Endothelial cell of umbilical vein (primary cell): ENCODE measurements around the gene NDFIP1. TPM values are rescaled to one million over a fixed set of nuclear protein-coding genes. Genes with fewer than 3 reads are reported as not detected.

Source experiments
- BruUV-seq: library from RNA; stranded (reverse); fragments of 400-500 nt; replicated peaks from 2 replicates; lab custom pipeline; 2021; lab: Mats Ljungman, UMichigan
- CTCF ChIA-PET: fragments of 300-600, 350-600 bp; sonication (Branson Sonifier 250); formaldehyde crosslinking; loops from one replicate; lab custom pipeline; 2021; ENCODE audit warnings: antibody characterized with exemption, inconsistent platforms; lab: Charles Lee
- POLR2A ChIA-PET: fragments of 300-600, 350-600 bp; sonication (Branson Sonifier 250); formaldehyde crosslinking; loops from one replicate; lab custom pipeline; 2021; ENCODE audit warnings: antibody characterized with exemption, inconsistent platforms; lab: Charles Lee
- DNase-seq: peaks from one replicate; pipeline ENCODE4 v3.0.0-alpha.2; 2011; ENCODE audit warnings: low read depth, low spot score
- FAIRE-seq: peaks from 2 replicates; lab custom pipeline; 2011; peaks lifted over from hg19 to GRCh38; lab: Jason Lieb, UNC
- H2AFZ ChIP-seq: 2 replicates; pipeline ENCODE4 v1.6.0; 2012; ENCODE audit warnings: low read depth, low read length, control low read depth, inconsistent platforms
- H3K27ac ChIP-seq: 2 replicates; pipeline ENCODE4 v1.5.1; 2011; ENCODE audit warnings: low read depth, mild to moderate bottlenecking, control low read depth, low read length, moderate library complexity; ENCODE audit not compliant: insufficient read depth
- H3K27me3 ChIP-seq, 2 experiments: 2 replicates each; pipeline versions ENCODE4 v1.6.0 to v1.6.1; 2011; ENCODE audit warnings: low read length in 2 of 2, mixed read lengths in 1 of 2; ENCODE audit not compliant: control insufficient read depth in 2 of 2, insufficient read depth in 2 of 2
- H3K36me3 ChIP-seq, 2 experiments: 2 replicates in 1 of 2; 3 replicates in 1 of 2; pipeline ENCODE4 v1.5.1; 2011; ENCODE audit warnings: low read length in 2 of 2, mild to moderate bottlenecking in 1 of 2, moderate library complexity in 1 of 2; ENCODE audit not compliant: control insufficient read depth in 2 of 2, insufficient read depth in 2 of 2; ENCODE audit errors: extremely low read depth in 1 of 2
- H3K4me1 ChIP-seq: 3 replicates; pipeline ENCODE4 v1.5.1; 2011; ENCODE audit warnings: mild to moderate bottlenecking, low read length; ENCODE audit not compliant: control insufficient read depth, insufficient read depth; ENCODE audit errors: extremely low read depth
- H3K4me2 ChIP-seq: 2 replicates; pipeline ENCODE4 v1.6.1; 2011; ENCODE audit warnings: low read length, control low read depth, mixed read lengths; ENCODE audit not compliant: insufficient read depth
- H3K4me3 ChIP-seq, 3 experiments: fragments of 200-600 bp in 1 of 3; sonication (generic), shearing (Covaris generic) in 1 of 3; replicated peaks in 1 of 3; 2 replicates each; pipeline ENCODE4 v1.5.1; 2011 to 2016; ENCODE audit warnings: control low read depth in 3 of 3, low read length in 3 of 3, mild to moderate bottlenecking in 2 of 3, inconsistent platforms in 1 of 3, low read depth in 1 of 3, moderate library complexity in 1 of 3; ENCODE audit not compliant: insufficient read depth in 1 of 3
- H3K79me2 ChIP-seq: 2 replicates; pipeline ENCODE4 v1.6.0; 2012; ENCODE audit warnings: low read length, inconsistent platforms; ENCODE audit not compliant: control insufficient read depth, insufficient read depth
- H3K9ac ChIP-seq: replicated peaks from 2 replicates; pipeline ENCODE3; 2011; ENCODE audit warnings: low read length, control low read depth; ENCODE audit not compliant: insufficient read depth; ENCODE audit errors: extremely low read depth
- H3K9me1 ChIP-seq: replicated peaks from 3 replicates; pipeline ENCODE4 v1.6.0; 2011; ENCODE audit warnings: mild to moderate bottlenecking, low read length; ENCODE audit not compliant: control insufficient read depth, insufficient read depth; ENCODE audit errors: extremely low read depth
- H3K9me3 ChIP-seq: replicated peaks from 2 replicates; pipeline ENCODE4 v1.5.1; 2012; ENCODE audit warnings: low read length, inconsistent platforms; ENCODE audit not compliant: control insufficient read depth, insufficient read depth
- H4K20me1 ChIP-seq: replicated peaks from 2 replicates; pipeline ENCODE3; 2011; ENCODE audit warnings: mild to moderate bottlenecking, low read length; ENCODE audit not compliant: control insufficient read depth, insufficient read depth; ENCODE audit errors: extremely low read depth
- CTCF ChIP-seq, 2 donors: IDR thresholded peaks; 1 replicate in 1 of 2; 2 replicates in 1 of 2; pipeline ENCODE4 v1.5.1; 2011; ENCODE audit warnings: low read length in 2 of 2, mild to moderate bottlenecking in 2 of 2, moderate library complexity in 2 of 2, control low read depth in 1 of 2, inconsistent platforms in 1 of 2, low read depth in 1 of 2; ENCODE audit not compliant: insufficient read depth in 1 of 2; ENCODE audit errors: extremely low read depth in 1 of 2
- EZH2 ChIP-seq: IDR thresholded peaks from 2 replicates; pipeline ENCODE4 v1.6.1; 2012; ENCODE audit warnings: borderline replicate concordance, low read depth, mild to moderate bottlenecking, moderate library complexity, low read length, inconsistent platforms; ENCODE audit not compliant: severe bottlenecking
- FOS ChIP-seq: IDR thresholded peaks from 2 replicates; pipeline ENCODE4 v1.6.1; 2011; ENCODE audit warnings: mild to moderate bottlenecking, low read length, moderate library complexity, borderline replicate concordance; ENCODE audit not compliant: insufficient read depth
- GATA2 ChIP-seq: IDR thresholded peaks from 2 replicates; pipeline ENCODE4 v1.7.0; 2011; ENCODE audit warnings: low read depth, mild to moderate bottlenecking, moderate library complexity, mixed read lengths, low read length; ENCODE audit not compliant: insufficient read length, insufficient read depth
- JUN ChIP-seq: IDR thresholded peaks from 2 replicates; pipeline ENCODE4 v1.6.1; 2011; ENCODE audit warnings: borderline replicate concordance, low read depth; ENCODE audit not compliant: insufficient read length, insufficient read depth
- MAX ChIP-seq: IDR thresholded peaks from 2 replicates; pipeline ENCODE4 v1.6.1; 2011; ENCODE audit not compliant: insufficient read depth, insufficient read length
- MYC ChIP-seq: IDR thresholded peaks from one replicate; pipeline ENCODE4 v1.6.1; 2011; ENCODE audit warnings: mild to moderate bottlenecking, low read depth, low read length
- POLR2A ChIP-seq: IDR thresholded peaks from 2 replicates; pipeline ENCODE4 v1.6.1; 2012; ENCODE audit warnings: low read depth, mild to moderate bottlenecking, control low read depth, low read length
- POLR2AphosphoS5 ChIP-seq: IDR thresholded peaks from 2 replicates; pipeline ENCODE4 v1.6.1; 2012; ENCODE audit warnings: low read depth, mild to moderate bottlenecking, control low read depth, low read length, moderate library complexity; ENCODE audit not compliant: insufficient read depth
- dilution Hi-C: fragments of 300-500 bp; cut with MboI; formaldehyde crosslinking; loops from one replicate; pipeline ENCODE4 v1.15.0; 2019; ENCODE audit warnings: low sequenced_read_pairs; ENCODE audit not compliant: extremely low pct_ligation_motif_present
- intact Hi-C: fragments of 100-400 bp; cut with micrococcal nuclease; formaldehyde crosslinking; loops from one replicate; pipeline ENCODE4 v1.10.0; 2022
- polyA plus RNA-seq, 4 experiments: library from polyadenylated mRNA; depleted of rRNA in 3 of 4; stranded (reverse) in 3 of 4; unstranded in 1 of 4; fragments of >200 nt; gene quantifications; 2 replicates each; pipeline versions ENCODE4 v1.2.1 to v1.2.3, GENCODE V29; 2011 to 2012; ENCODE audit warnings: missing spikeins in 1 of 4
- total RNA-seq: library from RNA; stranded (reverse); gene quantifications from 2 replicates; pipeline ENCODE4 v1.2.3, GENCODE V29; 2021

NDFIP1 gene
- total and polyA plus RNA-seq, 2 donors (not counting 3 experiments of a cell fraction or from before 2014, with no cell fraction given) = 12.3 to 42.6 TPM

GRCh38 chr5:142200387-142200786 lies 91.8 kb downstream of the NDFIP1 start:
- CTCF ChIA-PET = no interaction called here
- DNase-seq (no peak), FAIRE-seq (no peak)
- Histone ChIP-seq H3K36me3 (no peaks in the 10 kb centered on the region), H3K9ac (peak overlapping the region; percentile 53), H3K9me1 (no peaks in the 10 kb centered on the region), H3K4me1 (peaks cover 41% of the 10 kb centered on the region), H3K4me2 (no peak overlapping the region), H3K27ac (peak overlapping the region; percentile 91), H3K27me3 (no peaks in the 10 kb centered on the region), H3K79me2 (no peaks in the 10 kb centered on the region), H4K20me1 (no peaks in the 10 kb centered on the region), H3K9me3 (no peaks in the 10 kb centered on the region), H3K4me3 (no peak overlapping the region), H2AFZ (no peak overlapping the region)
- POLR2A ChIA-PET = no interaction called here
- intact Hi-C loops = loop anchor here (2.0 kb wide), 1 partner anchor 124 kb away; the partner anchor contains the start of gene SPRY4
- no TSS peak for BruUV-seq
- TF ChIP-seq POLR2A (no peak), JUN (no peak), EZH2 (no peak), FOS (no peak), GATA2 (no peak), POLR2AphosphoS5 (no peak), CTCF (IDR thresholded peaks at IDR 0.05; ENCODE audit: extremely low read depth in 1 of 2, insufficient read depth in 1 of 2, low read depth in 1 of 2, low read length in 2 of 2) (no peak), MAX (no peak), MYC (no peak)
- dilution Hi-C loops = no loop called here
